SJCRH30 (cell line): ENCODE results near the gene BCAR3. TPM values are rescaled to one million over a fixed set of nuclear protein-coding genes. Genes with fewer than 3 reads are reported as not detected.

Source experiments
- DNase-seq, 2 experiments: peaks; one replicate each; pipeline ENCODE4 v3.0.0-alpha.2; 2015 to 2020
- H3K27ac ChIP-seq: fragments of 250-450 bp; sonication (Bioruptor Pico); 2 replicates; pipeline ENCODE4 v1.5.1; 2020; ENCODE audit warnings: mild to moderate bottlenecking, moderate library complexity
- H3K27me3 ChIP-seq: fragments of 250-450 bp; sonication (Bioruptor Pico); 2 replicates; pipeline ENCODE4 v1.5.1; 2020; ENCODE audit warnings: mild to moderate bottlenecking, moderate library complexity
- H3K36me3 ChIP-seq: fragments of 250-450 bp; sonication (Bioruptor Pico); 2 replicates; pipeline ENCODE4 v1.5.1; 2020; ENCODE audit warnings: mild to moderate bottlenecking, moderate library complexity
- H3K4me1 ChIP-seq: fragments of 250-450 bp; sonication (Bioruptor Pico); 2 replicates; pipeline ENCODE4 v1.5.1; 2020; ENCODE audit warnings: mild to moderate bottlenecking, moderate library complexity
- H3K4me3 ChIP-seq: fragments of 250-450 bp; sonication (Bioruptor Pico); 2 replicates; pipeline ENCODE4 v1.5.1; 2020; ENCODE audit warnings: mild to moderate bottlenecking, moderate library complexity
- H3K9me3 ChIP-seq: fragments of 250-450 bp; sonication (Bioruptor Pico); replicated peaks from 2 replicates; pipeline ENCODE4 v1.5.1; 2020; ENCODE audit warnings: mild to moderate bottlenecking, moderate library complexity
- total RNA-seq: library from RNA; depleted of rRNA; stranded (reverse); fragments of >200 nt; shearing (Covaris generic); gene quantifications from 2 replicates; pipeline ENCODE4 v1.2.3, GENCODE V29; 2014; rRNA removed

Gene BCAR3
- total RNA-seq, 1 experiment from 2014 or later: 30.0 TPM

GRCh38 chr1:93533677-93534076, 148.0 kb downstream of the BCAR3 start:
- DNase-seq: no peak

GRCh38 chr1:93532780-93533378, 148.8 kb downstream of the BCAR3 start:
- H3K27ac ChIP-seq: no peak overlapping the region
- no peak overlapping the region for H3K4me3 ChIP-seq
- no peaks in the 10 kb centered on the region for H3K9me3 ChIP-seq
- no peaks in the 10 kb centered on the region for H3K4me1 ChIP-seq
- DNase-seq: no peak
- peaks cover 28% of the 10 kb centered on the region for H3K36me3 ChIP-seq
- no peaks in the 10 kb centered on the region for H3K27me3 ChIP-seq

More at GRCh38 chr1:93533677-93534076, 148.0 kb downstream of the BCAR3 start:
- no peaks in the 10 kb centered on the region for H3K9me3 ChIP-seq
- H3K27ac ChIP-seq: no peak overlapping the region
- H3K36me3 ChIP-seq: peaks cover 28% of the 10 kb centered on the region
- H3K4me3 ChIP-seq: no peak overlapping the region
- H3K27me3 ChIP-seq: no peaks in the 10 kb centered on the region
- H3K4me1 ChIP-seq: no peaks in the 10 kb centered on the region

GRCh38 chr1:93531193-93531592, 150.4 kb downstream of the BCAR3 start:
- H3K4me3 ChIP-seq: no peak overlapping the region
- H3K36me3 ChIP-seq: peaks cover 28% of the 10 kb centered on the region
- no peak for DNase-seq
- H3K27me3 ChIP-seq: no peaks in the 10 kb centered on the region
- no peak overlapping the region for H3K27ac ChIP-seq
- no peaks in the 10 kb centered on the region for H3K4me1 ChIP-seq
- H3K9me3 ChIP-seq: no peaks in the 10 kb centered on the region

GRCh38 chr1:93528412-93528811, 153.2 kb downstream of the BCAR3 start:
- peaks cover 29% of the 10 kb centered on the region for H3K36me3 ChIP-seq
- no peaks in the 10 kb centered on the region for H3K27me3 ChIP-seq
- H3K27ac ChIP-seq: no peak overlapping the region
- no peak for DNase-seq
- no peaks in the 10 kb centered on the region for H3K4me1 ChIP-seq
- no peak overlapping the region for H3K4me3 ChIP-seq
- no peaks in the 10 kb centered on the region for H3K9me3 ChIP-seq

GRCh38 chr1:93526431-93526830, 155.2 kb downstream of the BCAR3 start:
- H3K4me1 ChIP-seq: no peaks in the 10 kb centered on the region
- no peak overlapping the region for H3K4me3 ChIP-seq
- no peaks in the 10 kb centered on the region; the same call in 1 of the 2 replicates for H3K9me3 ChIP-seq
- no peak overlapping the region for H3K27ac ChIP-seq
- no peaks in the 10 kb centered on the region for H3K27me3 ChIP-seq
- no peak for DNase-seq
- H3K36me3 ChIP-seq: peaks cover 25% of the 10 kb centered on the region

- Histone ChIP-seq H3K4me1 (no peaks in the 10 kb centered on the region), H3K36me3 (peaks cover 19% of the 10 kb centered on the region), H3K9me3 (no peaks in the 10 kb centered on the region; the same call in 1 of the 2 replicates), H3K27me3 (no peaks in the 10 kb centered on the region), H3K4me3 (no peak overlapping the region), H3K27ac (no peak overlapping the region)
- no peak for DNase-seq
Measured at GRCh38 chr1:93525431-93525830, 156.2 kb downstream of the BCAR3 start.

- no peak for DNase-seq
- H3K4me1 ChIP-seq: no peaks in the 10 kb centered on the region
- H3K36me3 ChIP-seq: peaks cover 8% of the 10 kb centered on the region
- no peak overlapping the region for H3K4me3 ChIP-seq
- no peak overlapping the region for H3K27ac ChIP-seq
- no peaks in the 10 kb centered on the region; the same call in 1 of the 2 replicates for H3K9me3 ChIP-seq
- H3K27me3 ChIP-seq: no peaks in the 10 kb centered on the region
Measured at GRCh38 chr1:93522721-93523120, 158.9 kb downstream of the BCAR3 start.

- Histone ChIP-seq H3K27ac (no peak overlapping the region), H3K4me1 (no peaks in the 10 kb centered on the region), H3K36me3 (peaks cover 8% of the 10 kb centered on the region), H3K27me3 (no peaks in the 10 kb centered on the region), H3K9me3 (no peaks in the 10 kb centered on the region; the same call in 1 of the 2 replicates), H3K4me3 (no peak overlapping the region)
- no peak for DNase-seq
Measured at GRCh38 chr1:93521618-93522017, 160.0 kb downstream of the BCAR3 start.

- H3K36me3 ChIP-seq: 0 out of 2 replicates have a peak, but pooled peaks cover 2% of the 10 kb centered on the region
- no peak overlapping the region for H3K27ac ChIP-seq
- H3K4me3 ChIP-seq: no peak overlapping the region
- no peak for DNase-seq
- no peaks in the 10 kb centered on the region; the same call in 1 of the 2 replicates for H3K9me3 ChIP-seq
- H3K4me1 ChIP-seq: no peaks in the 10 kb centered on the region
- no peaks in the 10 kb centered on the region for H3K27me3 ChIP-seq
Measured at GRCh38 chr1:93519199-93519829, 162.3 kb downstream of the BCAR3 start.

GRCh38 chr1:93518516-93518915, 163.1 kb downstream of the BCAR3 start:
- no peaks in the 10 kb centered on the region for H3K36me3 ChIP-seq
- H3K9me3 ChIP-seq: no peaks in the 10 kb centered on the region; the same call in 1 of the 2 replicates
- no peak overlapping the region for H3K27ac ChIP-seq
- H3K4me1 ChIP-seq: no peaks in the 10 kb centered on the region
- no peak overlapping the region for H3K4me3 ChIP-seq
- H3K27me3 ChIP-seq: no peaks in the 10 kb centered on the region
- no peak for DNase-seq

- DNase-seq: peak in 1 of 2 experiments; percentile 21
- Histone ChIP-seq H3K27ac (no peak overlapping the region), H3K27me3 (no peaks in the 10 kb centered on the region), H3K36me3 (no peaks in the 10 kb centered on the region), H3K4me1 (no peaks in the 10 kb centered on the region), H3K9me3 (no peaks in the 10 kb centered on the region), H3K4me3 (no peak overlapping the region)
Measured at GRCh38 chr1:93516164-93516563, 165.5 kb downstream of the BCAR3 start.

Other genes with a start within 250 kb of the BCAR3 start
- gene FNBP1L, start 233.7 kb downstream of the BCAR3 start, total RNA-seq: 39.2 and 43.5 TPM in 2 replicates
- 64.7 and 79.8 TPM in 2 replicates for gene DNTTIP2, start 197.4 kb upstream of the BCAR3 start, total RNA-seq
- gene GCLM, start 227.6 kb upstream of the BCAR3 start, total RNA-seq: 6.3 and 7.2 TPM in 2 replicates